HCT116 (cell line): ENCODE measurements around the gene HSPB3. TPM values are rescaled to one million over a fixed set of nuclear protein-coding genes. Genes with fewer than 3 reads are reported as not detected.

ENCODE experiments used
- ATAC-seq: fragments of 200-7000 bp; cut with Tn5 transposase; 2 replicates; pipeline ENCODE4 v1.9.1; 2020; ENCODE audit warnings: mild to moderate bottlenecking, moderate library complexity
- BruUV-seq: library from RNA; stranded (reverse); fragments of 400-500 nt; replicated peaks from 2 replicates; lab custom pipeline; 2021; lab: Mats Ljungman, UMichigan
- CTCF ChIA-PET: fragments of 300-600 bp; sonication (Branson Sonifier 250); formaldehyde crosslinking; loops from one replicate; lab custom pipeline; 2021; ENCODE audit warnings: antibody characterized with exemption; lab: Charles Lee
- POLR2A ChIA-PET: fragments of 300-600, 350-600 bp; sonication (Branson Sonifier 250); formaldehyde crosslinking; loops from one replicate; lab custom pipeline; 2021; ENCODE audit warnings: antibody characterized with exemption; lab: Charles Lee
- RAD21 ChIA-PET, 2 experiments: fragments of 300-600 bp; sonication (Branson Sonifier 250); formaldehyde crosslinking; loops; one replicate each; lab custom pipeline; 2023; ENCODE audit warnings: low total read pairs in 2 of 2; ENCODE audit not compliant: uncharacterized antibody in 2 of 2, unreplicated experiment in 2 of 2, low non-redundant PET in 1 of 2; lab: Charles Lee
- DNase-seq: peaks from one replicate; pipeline ENCODE4 v3.0.0-alpha.2; 2010; ENCODE audit warnings: low read depth, low spot score
- H2AFZ ChIP-seq: fragments of 200-600 bp; shearing (Covaris generic), sonication (generic); 2 replicates; pipeline ENCODE4 v1.6.1; 2017; ENCODE audit warnings: low read depth, mixed run types, mixed read lengths, antibody characterized with exemption, low read length; ENCODE audit not compliant: poor library complexity, severe bottlenecking
- H3K27ac ChIP-seq: 2 replicates; pipeline ENCODE4 v1.5.1; 2012; ENCODE audit warnings: low read depth, low read length
- H3K27me3 ChIP-seq: fragments of 200-600 bp; sonication (generic); 2 replicates; pipeline ENCODE4 v1.6.1; 2016; ENCODE audit warnings: mixed run types, low read length, mixed read lengths; ENCODE audit not compliant: insufficient read depth
- H3K36me3 ChIP-seq, 2 experiments: fragments of 200-500 bp in 1 of 2; fragments of 200-600 bp in 1 of 2; sonication (Bioruptor generic) in 1 of 2; sonication (generic) in 1 of 2; 2 replicates each; pipeline versions ENCODE4 v1.5.1 to v1.6.1; 2014 to 2016; ENCODE audit warnings: low read length in 2 of 2, inconsistent platforms in 1 of 2, mixed read lengths in 1 of 2, mixed run types in 1 of 2; ENCODE audit not compliant: insufficient read depth in 2 of 2, control insufficient read depth in 1 of 2
- H3K4me1 ChIP-seq, 2 experiments: fragments of 200-600 bp in 1 of 2; sonication (generic) in 1 of 2; 2 replicates each; pipeline versions ENCODE4 v1.5.1 to v1.6.1; 2012 to 2017; ENCODE audit warnings: low read length in 2 of 2, inconsistent platforms in 1 of 2, mild to moderate bottlenecking in 1 of 2, mixed read lengths in 1 of 2, mixed run types in 1 of 2, moderate library complexity in 1 of 2; ENCODE audit not compliant: insufficient read depth in 2 of 2, control insufficient read depth in 1 of 2
- H3K4me2 ChIP-seq: fragments of 200-600 bp; sonication (generic); 2 replicates; pipeline ENCODE4 v1.6.1; 2017; ENCODE audit warnings: mixed run types, low read length, mixed read lengths
- H3K4me3 ChIP-seq, 2 experiments: fragments of 200-600 bp in 1 of 2; sonication (generic) in 1 of 2; replicated peaks in 1 of 2; 2 replicates each; pipeline ENCODE4 v1.5.1; 2011 to 2016; ENCODE audit warnings: low read length in 2 of 2, control low read depth in 1 of 2, low read depth in 1 of 2, mild to moderate bottlenecking in 1 of 2, mixed read lengths in 1 of 2, mixed run types in 1 of 2
- H3K79me2 ChIP-seq: fragments of 200-600 bp; sonication (generic); 2 replicates; pipeline ENCODE4 v1.6.1; 2017; ENCODE audit warnings: mild to moderate bottlenecking, mixed run types, low read length, moderate library complexity, mixed read lengths; ENCODE audit not compliant: insufficient read depth
- H3K9ac ChIP-seq: fragments of 200-600 bp; sonication (generic); 2 replicates; pipeline ENCODE4 v1.6.1; 2016; ENCODE audit warnings: low read length, mixed read lengths
- H3K9me2 ChIP-seq: fragments of 200-600 bp; sonication (generic), shearing (Covaris generic); 2 replicates; pipeline ENCODE4 v1.6.1; 2017; ENCODE audit warnings: mixed run types, mild to moderate bottlenecking, moderate library complexity; ENCODE audit not compliant: insufficient read depth
- H3K9me3 ChIP-seq, 2 experiments: fragments of 200-500 bp in 1 of 2; fragments of 200-600 bp in 1 of 2; sonication (Bioruptor generic) in 1 of 2; sonication (generic) in 1 of 2; 2 replicates each; pipeline ENCODE4 v1.6.1; 2014 to 2017; ENCODE audit warnings: low read length in 2 of 2, mixed read lengths in 2 of 2, inconsistent platforms in 1 of 2, low read depth in 1 of 2, mild to moderate bottlenecking in 1 of 2, mixed run types in 1 of 2, moderate library complexity in 1 of 2; ENCODE audit not compliant: control insufficient read depth in 1 of 2, insufficient read depth in 1 of 2
- H4K20me1 ChIP-seq: fragments of 200-600 bp; sonication (generic), shearing (Covaris generic); 2 replicates; pipeline ENCODE4 v1.6.1; 2017; ENCODE audit warnings: mixed run types, mild to moderate bottlenecking, moderate library complexity; ENCODE audit not compliant: insufficient read depth
- CEBPB ChIP-seq: IDR thresholded peaks from 2 replicates; pipeline ENCODE4 v1.6.1; 2012; ENCODE audit warnings: low read depth
- CTCF ChIP-seq, 3 experiments: fragments of 200-600 bp in 1 of 3; sonication (generic) in 1 of 3; IDR thresholded peaks in 2 of 3; conservative IDR thresholded peaks in 1 of 3; 2 replicates each; pipeline ENCODE4 v1.5.1; 2012 to 2017; ENCODE audit warnings: low read depth in 2 of 3, low read length in 2 of 3, antibody characterized with exemption in 1 of 3, borderline replicate concordance in 1 of 3, control low read depth in 1 of 3, mild to moderate bottlenecking in 1 of 3, mixed read lengths in 1 of 3, mixed run types in 1 of 3, moderate library complexity in 1 of 3; ENCODE audit not compliant: insufficient read depth in 1 of 3
- EGR1 ChIP-seq: IDR thresholded peaks from 2 replicates; pipeline ENCODE4 v1.6.1; 2012; ENCODE audit warnings: low read depth
- ELF1 ChIP-seq: IDR thresholded peaks from 2 replicates; pipeline ENCODE4 v1.6.1; 2012; ENCODE audit warnings: low read depth, borderline replicate concordance
- EZH2phosphoT487 ChIP-seq: fragments of 200-600 bp; IDR thresholded peaks from 2 replicates; pipeline ENCODE4 v1.6.1; 2018; ENCODE audit warnings: antibody characterized with exemption, borderline replicate concordance
- JUND ChIP-seq: IDR thresholded peaks from 2 replicates; pipeline ENCODE4 v1.6.1; 2012
- POLR2A ChIP-seq: IDR thresholded peaks from 2 replicates; pipeline ENCODE4 v1.7.0; 2011; ENCODE audit warnings: borderline replicate concordance; ENCODE audit not compliant: insufficient read depth, insufficient read length; ENCODE audit errors: extremely low read depth
- POLR2AphosphoS5 ChIP-seq: IDR thresholded peaks from 2 replicates; pipeline ENCODE4 v1.6.1; 2011; ENCODE audit warnings: mild to moderate bottlenecking, low read depth, low read length, moderate library complexity
- RAD21 ChIP-seq: IDR thresholded peaks from 2 replicates; pipeline ENCODE4 v1.6.1; 2012; ENCODE audit warnings: low read depth, mild to moderate bottlenecking
- SIN3A ChIP-seq: IDR thresholded peaks from 2 replicates; pipeline ENCODE4 v1.6.1; 2012; ENCODE audit warnings: low read depth
- SP1 ChIP-seq: IDR thresholded peaks from 2 replicates; pipeline ENCODE4 v1.6.1; 2012; ENCODE audit warnings: low read depth
- SRF ChIP-seq: IDR thresholded peaks from 2 replicates; pipeline ENCODE4 v1.6.1; 2012; ENCODE audit warnings: low read depth
- TCF7L2 ChIP-seq: IDR thresholded peaks from 2 replicates; pipeline ENCODE4 v1.7.0; 2011; ENCODE audit warnings: borderline replicate concordance, inconsistent platforms; ENCODE audit not compliant: insufficient read depth, insufficient read length; ENCODE audit errors: extremely low read depth
- ZBTB33 ChIP-seq: IDR thresholded peaks from 2 replicates; pipeline ENCODE4 v1.6.1; 2011; ENCODE audit warnings: mild to moderate bottlenecking, low read length, moderate library complexity; ENCODE audit not compliant: insufficient replicate concordance; ENCODE audit errors: extremely low read depth
- ZNF274 ChIP-seq: fragments of 200-500 bp; sonication (Bioruptor generic); IDR thresholded peaks from 2 replicates; pipeline ENCODE4 v1.6.1; 2014; ENCODE audit warnings: mild to moderate bottlenecking, low read depth, low read length, inconsistent platforms
- intact Hi-C: fragments of 100-400 bp; cut with micrococcal nuclease; formaldehyde crosslinking; loops from 2 replicates; pipeline ENCODE4 v1.10.0; 2022
- total RNA-seq: library from RNA; stranded (reverse); gene quantifications from one replicate; pipeline ENCODE4 v1.2.1, GENCODE V29; 2021; ENCODE audit not compliant: unreplicated experiment
- TF ChIP-seq, protein P1 (sequence below): IDR thresholded peaks from 2 replicates; pipeline ENCODE4 v1.6.1; 2012

HSPB3 gene
- total RNA-seq, 1 experiment from 2014 or later = not detected

- intact Hi-C loops = no loop called here
- Histone ChIP-seq H3K4me2 (peak overlapping the region; percentile 69), H2AFZ (peak overlapping the region; percentile 84), H3K36me3 (no peaks in the 10 kb centered on the region), H3K27me3 (no peaks in the 10 kb centered on the region), H4K20me1 (no peaks in the 10 kb centered on the region), H3K9ac (no peak overlapping the region), H3K9me2 (no peaks in the 10 kb centered on the region), H3K4me3 (peak overlapping the region in 1 of 2 experiments; percentile 25; a peak in 2 of 4 replicates), H3K4me1 (peaks cover 6 to 12% of the 10 kb centered on the region in 2 experiments; a peak in 2 of 4 replicates), H3K79me2 (no peaks in the 10 kb centered on the region), H3K27ac (no peak overlapping the region), H3K9me3 (0 out of 4 replicates have a peak, but pooled peaks cover 0 to 3% of the 10 kb centered on the region in 2 experiments)
- TF ChIP-seq RAD21 = no peak
- no peak for TF ChIP-seq JUND
- no peak for TF ChIP-seq POLR2A
- no peak for TF ChIP-seq ZNF274
- no peak for TF ChIP-seq ZBTB33
- no peak for TF ChIP-seq EGR1
- CTCF ChIA-PET = interaction anchor here (0.7 to 1.9 kb wide), 5 partner anchors 32 to 410 kb away, joined by 3 to 6 read pairs (median 3); no protein-coding TSS in a partner anchor
- BruUV-seq = no TSS peak
- RAD21 ChIA-PET = no interaction called here
- DNase-seq (no peak), ATAC-seq (peak; percentile 78)
- POLR2A ChIA-PET = no interaction called here
Observed at GRCh38 chr5:54457094-54457862, 1.8 kb downstream of the HSPB3 start.

DNA sequence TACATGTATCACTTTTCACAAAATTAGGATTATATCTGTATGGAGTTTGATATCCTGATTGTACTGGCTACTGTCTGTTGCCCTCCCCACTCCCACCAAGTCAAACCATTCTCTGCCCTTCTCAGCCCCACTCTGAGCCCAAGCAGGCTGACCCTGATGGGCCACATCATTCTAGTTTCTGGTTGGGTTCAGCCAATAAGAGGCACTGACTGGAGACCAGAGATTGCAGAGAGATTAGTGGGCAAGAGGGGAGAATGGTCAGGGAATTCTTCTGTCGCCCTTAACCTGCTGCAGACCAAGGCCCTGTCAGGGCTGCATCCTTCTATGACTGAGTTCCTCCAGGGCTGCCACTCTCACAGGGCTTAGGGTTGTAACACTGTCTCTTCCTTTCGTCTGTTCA, 2.7 kb downstream of the HSPB3 start:
- Histone ChIP-seq H4K20me1 (no peaks in the 10 kb centered on the region), H3K9me3 (0 out of 4 replicates have a peak, but pooled peaks cover 0 to 3% of the 10 kb centered on the region in 2 experiments), H2AFZ (no peak overlapping the region), H3K9me2 (no peaks in the 10 kb centered on the region), H3K27ac (no peak overlapping the region), H3K36me3 (no peaks in the 10 kb centered on the region), H3K9ac (no peak overlapping the region), H3K79me2 (no peaks in the 10 kb centered on the region), H3K4me3 (no peak overlapping the region), H3K4me1 (peaks cover 6 to 12% of the 10 kb centered on the region in 2 experiments; a peak in 2 of 4 replicates), H3K27me3 (no peaks in the 10 kb centered on the region), H3K4me2 (no peak overlapping the region)
- POLR2A ChIA-PET = no interaction called here
- intact Hi-C loops = no loop called here
- no peak for ATAC-seq
- CTCF ChIA-PET = no interaction called here
- no peak for DNase-seq
- RAD21 ChIA-PET = no interaction called here
- BruUV-seq = no TSS peak
- TF ChIP-seq CTCF (IDR thresholded peaks at IDR 0.05 in 2 of 3, conservative IDR thresholded peaks at IDR 0.05 in 1 of 3; ENCODE audit: borderline replicate concordance in 1 of 3, insufficient read depth in 1 of 3, low read depth in 2 of 3, low read length in 2 of 3) (no peak), EZH2phosphoT487 (no peak), ELF1 (no peak), RAD21 (no peak), SIN3A (no peak), ZNF274 (no peak), POLR2AphosphoS5 (no peak), SP1 (no peak), TCF7L2 (no peak), CEBPB (no peak), SRF (no peak)
- TF ChIP-seq, protein P1, sequence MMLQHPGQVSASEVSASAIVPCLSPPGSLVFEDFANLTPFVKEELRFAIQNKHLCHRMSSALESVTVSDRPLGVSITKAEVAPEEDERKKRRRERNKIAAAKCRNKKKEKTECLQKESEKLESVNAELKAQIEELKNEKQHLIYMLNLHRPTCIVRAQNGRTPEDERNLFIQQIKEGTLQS = no peak
